SIG-M5 treated with dmso at 0.1 percent for 504 hours (cell line): ENCODE results near the gene CASQ1.
A peak's percentile ranks its signal among the peaks of the same experiment; 100 is the strongest.

ENCODE experiments used
- DNase-seq: peaks from one replicate; lab custom pipeline; 2025; ENCODE audit not compliant: unreplicated experiment; lab: John Stamatoyannopoulos, UW

CASQ1 gene

GRCh38 chr1:160204526-160205241 lies 14.3 kb downstream of the CASQ1 start:
- peak; percentile 99 for DNase-seq

DNA sequence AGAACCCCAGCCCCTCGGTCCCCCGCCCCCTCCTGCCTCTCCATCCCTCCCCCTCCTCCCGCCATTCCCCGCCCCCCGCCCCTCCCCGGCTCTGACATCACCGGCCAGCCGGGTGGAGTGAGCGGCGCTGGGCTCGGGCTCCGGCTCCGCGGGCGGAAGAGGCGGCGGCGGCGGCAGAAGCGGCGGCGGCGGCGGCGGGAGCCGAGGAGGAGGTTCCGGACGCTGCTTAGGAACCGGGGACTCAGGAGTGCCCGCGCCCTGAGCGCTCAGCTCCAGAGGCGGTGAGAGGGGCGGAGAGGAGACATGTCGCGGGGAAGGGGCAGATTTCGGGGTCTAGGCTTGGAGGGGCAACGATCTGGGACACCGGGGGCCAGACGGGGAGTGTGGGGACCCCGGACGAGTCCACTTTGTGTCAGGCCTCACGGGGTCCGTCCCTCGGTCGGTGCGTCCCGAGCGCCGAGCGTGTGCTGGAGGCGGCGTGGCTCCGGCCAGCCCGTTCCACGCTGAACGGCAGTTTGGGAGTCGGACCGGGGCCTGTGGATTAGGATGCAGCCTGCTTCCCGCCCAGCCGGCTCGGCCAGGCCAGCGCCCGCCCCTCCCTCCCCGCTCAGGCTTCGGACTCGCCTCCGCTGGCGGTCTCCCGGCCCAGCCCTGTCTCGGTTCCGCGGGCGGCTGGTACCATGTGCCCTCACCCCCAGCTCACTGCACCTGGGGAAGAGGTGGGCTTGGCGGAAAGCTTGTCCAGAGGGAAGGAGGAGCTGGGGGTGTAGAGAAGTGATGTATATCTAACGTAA lies 15.1 kb downstream of the CASQ1 start, which contains the start of gene PEA15:
PEA15 (plus strand) TSS at position 143 of the 794 bp plus-strand sequence. CDS start 6,161 bp downstream, outside the sequence.
- peak; percentile 52 for DNase-seq

- no peak for DNase-seq
Measured at GRCh38 chr1:160206036-160206389, 15.6 kb downstream of the CASQ1 start.

DNA sequence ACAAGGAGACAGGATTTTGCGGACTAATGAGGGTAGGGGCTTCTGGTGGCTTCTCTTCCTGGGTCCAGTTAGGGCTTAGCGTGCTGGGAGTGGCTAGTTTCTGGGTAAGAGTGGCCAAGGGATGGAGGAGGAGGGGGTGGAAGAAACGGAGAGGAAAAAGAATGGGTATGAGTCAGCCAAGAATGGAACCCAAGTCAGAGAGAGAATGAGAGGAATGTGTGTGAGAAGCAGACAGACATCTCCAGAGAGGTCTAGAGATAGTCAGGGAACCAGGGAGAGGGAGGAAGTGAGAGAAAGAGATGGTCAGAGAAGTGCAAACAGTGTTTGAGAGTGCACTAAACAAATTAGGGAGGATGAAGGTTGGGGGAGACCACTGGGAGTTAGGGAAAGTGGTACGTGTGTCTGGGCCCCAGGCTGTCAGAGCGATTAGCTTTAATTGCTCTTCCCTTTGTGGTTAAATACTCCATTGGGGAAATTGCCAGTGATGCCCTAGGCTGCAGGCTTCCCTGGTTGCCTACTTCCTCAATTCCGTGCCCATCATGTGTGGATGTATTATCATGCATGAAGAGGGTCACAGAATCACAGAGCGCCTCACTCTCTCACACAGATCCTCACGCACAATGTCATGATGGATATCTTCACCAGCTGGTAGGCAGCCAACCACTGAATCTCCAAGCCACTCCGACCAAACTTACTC lies 16.2 kb downstream of the CASQ1 start:
- peak; percentile 71 for DNase-seq

- no peak for DNase-seq
Measured at GRCh38 chr1:160207118-160207650, 16.8 kb downstream of the CASQ1 start.

DNA sequence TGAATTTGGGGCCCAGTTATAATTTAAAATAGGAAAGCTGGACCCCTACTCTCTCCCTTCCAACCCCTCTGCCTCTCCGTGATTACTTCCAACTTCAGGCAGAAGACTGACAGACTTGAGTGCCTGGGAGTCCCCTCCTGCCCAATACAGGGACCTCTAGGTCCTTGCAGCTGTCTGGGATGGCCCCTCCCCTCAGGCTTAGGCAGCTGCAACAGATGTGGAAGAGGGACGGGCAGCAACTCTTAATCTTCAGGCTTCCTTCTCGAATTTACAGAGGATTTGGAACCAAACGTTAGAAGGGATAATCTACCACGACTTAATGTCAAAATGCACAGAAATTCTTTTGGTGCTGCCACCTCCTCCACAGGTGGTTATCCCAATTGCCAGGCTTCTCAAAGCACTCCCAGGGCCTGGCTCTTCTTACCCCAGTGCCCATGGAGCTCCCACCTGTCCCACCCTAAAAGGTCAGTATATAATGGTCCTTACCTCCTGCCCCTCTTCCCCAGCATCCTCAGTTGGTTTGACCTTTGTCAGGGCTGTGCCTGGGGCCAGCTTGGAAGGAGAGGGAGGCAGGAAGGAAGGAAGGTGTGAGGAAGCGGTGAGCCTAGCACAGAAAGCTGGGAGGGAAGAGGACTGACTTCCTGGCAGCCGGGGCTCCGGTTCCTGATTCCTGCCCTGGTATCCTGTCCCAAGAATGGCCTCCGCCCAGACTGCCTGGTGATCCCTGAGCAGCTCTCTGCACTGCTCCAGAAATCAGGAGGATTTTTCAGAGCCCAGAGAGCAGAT lies 17.6 kb downstream of the CASQ1 start:
- no peak for DNase-seq

- no peak for DNase-seq
Measured at GRCh38 chr1:160208557-160209320, 18.4 kb downstream of the CASQ1 start.

DNA sequence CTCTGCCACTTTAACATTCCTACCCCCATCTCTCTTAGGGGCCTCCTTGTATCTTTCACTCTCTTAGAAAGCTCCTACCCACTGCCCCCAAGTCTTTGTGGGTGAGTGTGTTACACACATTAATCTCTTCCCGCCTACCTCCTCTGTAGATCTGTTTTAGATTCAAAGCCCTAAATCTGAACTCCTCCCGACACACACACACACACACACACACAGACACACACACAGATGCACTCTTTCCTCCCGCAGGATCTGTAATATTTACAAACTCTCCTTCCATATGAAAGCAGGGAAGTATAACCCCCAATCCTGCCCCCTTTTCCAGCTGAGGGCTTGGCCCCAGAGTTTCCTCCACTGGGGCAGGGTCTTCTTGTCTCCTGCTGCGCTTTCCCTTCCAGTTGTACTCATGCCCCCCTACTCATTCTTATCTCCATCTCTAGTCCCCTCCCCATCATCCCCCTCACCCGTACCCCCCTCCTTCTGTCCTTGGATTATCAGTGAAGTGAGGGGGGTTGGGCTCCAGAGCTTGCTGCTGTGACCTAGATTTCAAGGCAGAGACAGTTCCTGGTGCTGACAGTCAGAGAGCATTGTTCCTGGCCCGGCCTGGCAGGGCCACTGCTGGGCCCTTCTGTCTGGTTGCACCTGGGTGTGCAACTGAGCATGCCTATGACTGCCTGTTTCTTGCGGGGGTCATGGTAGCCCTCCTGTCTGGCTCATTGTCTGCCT lies 19.1 kb downstream of the CASQ1 start:
- DNase-seq: no peak

GRCh38 chr1:160210561-160210960 lies 20.2 kb downstream of the CASQ1 start:
- no peak for DNase-seq

- DNase-seq: no peak
Measured at GRCh38 chr1:160211046-160211790, 20.8 kb downstream of the CASQ1 start.

GRCh38 chr1:160214481-160215140 lies 24.2 kb downstream of the CASQ1 start:
- no peak for DNase-seq

DNA sequence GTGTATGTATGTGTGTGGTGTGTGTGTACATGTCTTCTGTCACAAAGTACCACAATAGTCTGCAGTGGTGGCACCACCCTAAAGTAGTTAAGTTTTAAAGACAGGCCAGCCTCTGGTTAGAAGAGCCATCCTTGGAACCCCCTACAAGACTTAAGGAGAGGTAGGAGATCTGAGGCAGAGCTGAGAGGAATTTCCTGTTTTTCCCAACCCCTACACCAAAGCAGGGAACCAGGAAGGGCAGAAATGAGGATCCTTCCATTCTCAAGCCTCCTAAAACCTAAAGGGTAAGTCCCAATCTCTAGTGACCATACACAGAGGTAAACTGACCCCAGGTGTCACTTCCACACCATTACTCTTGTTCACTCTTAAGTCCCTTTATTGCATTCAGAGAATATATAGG lies 25.9 kb downstream of the CASQ1 start:
- no peak for DNase-seq

GRCh38 chr1:160217481-160218051 lies 27.2 kb downstream of the CASQ1 start:
- no peak for DNase-seq

- no peak for DNase-seq
Measured at GRCh38 chr1:160219062-160219929, 28.9 kb downstream of the CASQ1 start.

DNA sequence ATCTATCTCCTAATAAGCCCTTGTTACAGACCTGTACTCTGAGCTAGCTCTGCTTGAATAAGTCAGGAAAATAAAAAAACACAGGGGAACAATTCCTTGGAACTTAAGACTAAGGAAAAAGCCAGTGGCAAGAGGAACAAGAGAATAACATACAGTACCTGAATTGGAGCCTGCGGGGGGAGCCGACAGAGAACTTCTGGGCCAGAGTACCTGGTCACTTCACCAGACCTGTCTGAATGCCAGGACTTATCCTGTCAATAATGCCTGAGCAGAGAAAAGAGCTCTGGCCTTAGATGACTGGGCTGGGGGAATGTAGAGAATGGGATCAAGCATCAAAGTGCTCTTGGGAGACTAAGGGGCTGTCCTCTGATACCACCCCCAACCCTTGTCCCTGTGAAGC lies 29.9 kb downstream of the CASQ1 start:
- no peak for DNase-seq

GRCh38 chr1:160221089-160221488 lies 30.7 kb downstream of the CASQ1 start:
- no peak for DNase-seq

DNA sequence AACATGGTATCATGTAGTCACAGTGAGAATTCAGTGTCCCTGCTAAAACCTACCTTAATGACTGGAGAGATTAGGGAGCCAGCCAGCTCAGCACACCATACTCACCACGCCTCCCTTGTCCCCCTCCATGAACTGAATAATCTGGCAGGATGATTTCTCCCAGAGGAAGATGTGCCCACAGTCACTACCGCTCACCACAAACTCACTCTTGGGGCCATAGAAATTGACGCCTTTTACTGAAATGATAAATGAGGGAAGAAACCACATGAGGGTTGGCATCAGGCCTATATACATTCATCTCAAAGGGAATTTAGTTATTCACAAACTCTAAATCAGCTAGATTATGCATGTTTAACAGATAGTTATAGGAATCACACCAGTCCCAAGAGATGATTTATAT lies 32.2 kb downstream of the CASQ1 start:
- DNase-seq: no peak
